Right ventricle myocardium superior (tissue), 1 donor: ENCODE data around the gene CEP128. TPM values are rescaled to one million over a fixed set of nuclear protein-coding genes. Genes with fewer than 3 reads are reported as not detected.

ENCODE experiments used
- ATAC-seq: fragments of 200-7000 bp; cut with Tn5 transposase; one replicate; pipeline ENCODE4 v1.9.1; 2020; ENCODE audit warnings: mild to moderate bottlenecking; ENCODE audit not compliant: poor library complexity
- DNase-seq: peaks from one replicate; pipeline ENCODE4 v3.0.0-alpha.2; 2020
- intact Hi-C: fragments of 100-400 bp; cut with DNase I; formaldehyde crosslinking; loops from one replicate; pipeline ENCODE4 v1.11.2; 2022
- long read RNA-seq: library from polyadenylated mRNA; unstranded; transcript quantifications from one replicate; pipeline ENCODE4 v2.0.0, GENCODE V29; 2021
- total RNA-seq: library from RNA; stranded (reverse); fragmentation: NEBNext Ultra II Directional; extraction: Animal tissue kit (Norgen Biotek cat#: 25700); gene quantifications from one replicate; pipeline ENCODE4 v1.2.1, GENCODE V29; 2021
- donor health status: DM: no; HTN: yes; CAD: no; lungs with severe emphysema.

The CEP128 gene
- 3.9 TPM for total RNA-seq
- long read RNA-seq, full-length matches to known transcripts, result 2 of 2 reads
- long read RNA-seq, partial matches to known transcripts, result 0 of 2 reads
- long read RNA-seq, other reads (novel, unspliced or antisense), result 0 of 2 reads

DNA sequence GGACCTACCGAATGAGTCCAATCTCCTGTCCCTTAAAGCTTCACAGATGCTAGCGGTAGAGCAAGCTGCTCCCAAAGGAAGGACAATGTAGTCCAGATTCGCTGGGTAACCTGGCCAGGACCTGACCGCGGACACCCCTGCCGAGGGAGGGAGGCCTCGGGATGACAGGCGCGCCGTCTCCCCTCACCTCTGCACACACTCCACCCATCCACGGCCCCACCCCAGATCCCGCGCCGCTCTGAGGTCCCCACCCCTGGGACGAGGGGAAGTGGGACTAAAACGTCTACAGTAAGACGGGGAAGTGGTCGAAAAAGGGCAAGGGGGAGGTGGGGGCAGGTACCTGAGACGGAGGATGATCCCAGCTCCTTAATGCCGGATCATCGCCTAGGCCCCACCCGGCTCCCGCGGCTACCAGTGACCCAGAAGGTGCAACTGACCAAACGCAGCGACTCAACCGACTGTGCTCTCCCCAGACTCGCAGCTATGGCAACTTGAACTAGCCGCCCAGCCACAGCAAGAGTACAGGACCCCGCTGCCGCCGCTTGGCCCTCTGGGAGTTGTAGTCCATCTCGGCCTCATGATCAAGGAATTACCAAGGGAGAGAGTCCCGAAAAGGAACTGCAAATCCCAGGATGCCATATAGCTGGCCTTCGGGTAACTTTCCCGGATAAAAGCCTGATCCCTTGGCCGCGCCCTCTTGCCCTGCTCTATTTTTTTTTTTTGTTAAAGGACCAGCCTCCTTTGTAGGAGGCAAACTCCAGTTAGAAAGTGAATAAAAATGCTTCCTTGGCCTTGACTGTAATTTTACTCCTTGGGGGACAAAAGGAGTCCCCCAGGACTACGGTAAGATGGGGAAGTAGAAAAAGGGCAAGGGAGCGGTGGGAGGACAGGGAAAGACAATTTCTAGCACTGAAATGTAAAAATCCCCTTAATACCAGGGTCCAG, at the start of gene CEP128:
CEP128 (minus strand) TSS at position 498 of the 945 bp plus-strand sequence.
- intact Hi-C loops, result no loop called here
- ATAC-seq, result peak; percentile 100

GRCh38 chr14:80988735-80989429, 47.3 kb upstream of the CEP128 start:
- DNase-seq (no peak), ATAC-seq (no peak)
- intact Hi-C loops, result no loop called here

More for the DNA sequence above, at the start of gene CEP128:
- DNase-seq, result peak; percentile 97

DNA sequence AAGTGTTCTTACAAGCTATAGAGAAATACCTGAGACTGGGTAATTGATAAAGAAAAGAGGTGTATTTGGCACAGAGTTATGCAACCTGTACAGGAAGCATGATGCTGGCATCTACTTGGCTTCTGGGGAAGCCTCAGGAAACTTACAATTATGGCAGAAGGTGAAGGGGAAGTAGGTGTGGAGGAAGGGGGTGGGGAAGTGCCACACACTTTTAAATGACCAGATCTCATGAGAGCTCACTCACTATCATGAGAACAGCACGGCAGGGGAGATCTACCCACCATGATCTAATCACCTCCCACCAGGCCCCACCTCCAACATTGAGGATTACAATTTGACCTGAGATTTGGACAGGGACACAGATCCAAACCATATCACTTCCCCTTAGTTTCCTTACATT, 46.7 kb upstream of the CEP128 start:
- no peak for ATAC-seq
- no peak for DNase-seq
- intact Hi-C loops, result no loop called here

- peak; percentile 58 for DNase-seq
- peak; percentile 87 for ATAC-seq
- intact Hi-C loops, result no loop called here
Measured at GRCh38 chr14:80987235-80988032, 45.9 kb upstream of the CEP128 start.

- intact Hi-C loops, result no loop called here
- DNase-seq (no peak), ATAC-seq (no peak)
Measured at GRCh38 chr14:80982711-80983110, 41.2 kb upstream of the CEP128 start.

DNA sequence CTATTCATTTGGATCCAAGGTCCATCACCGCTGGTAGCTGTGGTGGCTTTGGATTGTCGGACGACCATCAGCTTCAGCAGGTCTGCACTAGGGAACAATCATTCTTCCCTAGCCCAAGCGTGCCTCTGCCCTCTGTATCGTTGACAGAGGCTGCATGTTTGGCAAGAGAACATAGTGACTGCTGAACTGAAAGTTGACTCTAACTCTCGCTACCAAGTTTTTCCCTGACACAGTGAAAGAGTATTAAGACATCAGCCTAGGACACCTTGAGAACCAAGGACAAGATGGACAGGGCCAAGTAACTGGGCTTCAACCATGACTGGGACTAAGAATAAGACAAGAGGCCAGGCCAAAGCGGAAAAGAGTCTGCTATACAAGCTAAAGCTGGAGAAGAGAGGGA, 40.1 kb upstream of the CEP128 start:
- intact Hi-C loops, result no loop called here
- DNase-seq, result no peak
- no peak for ATAC-seq

- intact Hi-C loops, result no loop called here
- no peak for ATAC-seq
- no peak for DNase-seq
Measured at GRCh38 chr14:80981156-80981555, 39.6 kb upstream of the CEP128 start.

- DNase-seq (no peak), ATAC-seq (no peak)
- intact Hi-C loops, result no loop called here
Measured at GRCh38 chr14:80979951-80980350, 38.4 kb upstream of the CEP128 start.

GRCh38 chr14:80978403-80978802, 36.9 kb upstream of the CEP128 start:
- DNase-seq, result no peak
- ATAC-seq, result no peak
- intact Hi-C loops, result no loop called here

GRCh38 chr14:80977221-80977620, 35.7 kb upstream of the CEP128 start:
- DNase-seq (no peak), ATAC-seq (no peak)
- intact Hi-C loops, result no loop called here

DNA sequence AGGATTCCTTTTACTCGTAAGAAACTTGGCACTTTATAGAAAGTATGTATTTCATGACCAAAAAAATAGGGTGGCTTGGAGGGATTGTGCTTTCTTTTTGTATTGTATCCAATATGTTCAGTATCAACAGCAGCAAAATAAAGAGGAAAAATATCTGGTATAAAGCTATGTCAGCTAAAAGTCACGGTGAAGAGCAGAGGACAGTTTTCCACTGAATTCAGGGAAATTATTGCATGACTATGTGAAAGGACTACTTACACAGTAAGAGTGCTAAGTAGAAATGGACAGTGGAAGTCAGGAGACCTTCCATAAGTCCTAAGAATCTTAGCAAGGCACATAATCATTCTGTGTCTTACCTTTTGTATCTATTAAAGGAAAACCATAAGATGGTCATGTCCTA, 33.1 kb upstream of the CEP128 start:
- DNase-seq, result no peak
- intact Hi-C loops, result no loop called here

GRCh38 chr14:80973931-80974641, 32.5 kb upstream of the CEP128 start:
- ATAC-seq (no peak), DNase-seq (no peak)
- intact Hi-C loops, result no loop called here

More for the DNA sequence above, 33.1 kb upstream of the CEP128 start:
- ATAC-seq, result no peak

DNA sequence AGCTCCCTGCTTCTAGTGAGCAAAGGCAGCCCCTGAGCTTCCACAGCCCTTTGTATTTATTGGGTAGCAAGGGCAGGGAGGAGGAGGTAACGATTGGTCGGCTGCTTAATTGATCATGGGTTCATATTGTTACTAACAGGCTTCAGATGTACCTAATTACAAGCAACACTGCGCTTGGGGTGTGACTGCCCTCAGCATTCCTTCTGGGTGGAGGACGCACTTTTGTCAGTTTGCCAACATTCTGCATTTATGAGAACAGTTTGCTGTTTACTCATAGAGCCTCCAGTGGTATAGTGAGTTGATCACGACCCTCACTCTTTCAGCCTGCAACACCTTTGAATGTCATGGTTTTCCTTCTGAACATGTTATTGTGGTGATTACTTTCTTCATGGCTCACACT, 23.5 kb upstream of the CEP128 start:
- ATAC-seq, result no peak
- intact Hi-C loops, result no loop called here
- DNase-seq, result no peak

GRCh38 chr14:80959496-80959895, 18.0 kb upstream of the CEP128 start:
- DNase-seq (no peak), ATAC-seq (no peak)
- intact Hi-C loops, result loop anchor here (5.0 to 10.0 kb wide), 2 partner anchors 33 to 215 kb away; no protein-coding TSS in a partner anchor

DNA sequence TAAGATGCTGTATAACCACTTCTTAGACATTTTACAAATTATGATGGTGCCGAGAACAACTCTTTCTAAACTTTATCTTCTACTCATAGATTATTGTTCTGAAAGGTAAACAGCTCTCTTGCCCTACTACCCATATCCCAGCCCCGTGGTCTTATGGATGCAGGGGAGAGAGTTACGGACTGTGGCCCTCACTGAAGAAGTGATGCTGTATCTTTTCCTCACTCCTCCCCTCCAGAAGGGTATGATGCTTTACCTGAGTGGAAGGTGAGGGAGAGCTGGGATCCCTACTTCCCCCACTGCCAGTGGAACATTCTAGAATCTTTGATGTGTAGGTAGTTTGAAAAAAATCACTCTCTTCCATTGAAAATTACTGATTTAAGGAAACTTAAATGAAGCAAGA, 17.4 kb upstream of the CEP128 start:
- no peak for DNase-seq
- intact Hi-C loops, result loop anchor here (5.0 to 10.0 kb wide), 2 partner anchors 33 to 216 kb away; no protein-coding TSS in a partner anchor
- ATAC-seq, result no peak

DNA sequence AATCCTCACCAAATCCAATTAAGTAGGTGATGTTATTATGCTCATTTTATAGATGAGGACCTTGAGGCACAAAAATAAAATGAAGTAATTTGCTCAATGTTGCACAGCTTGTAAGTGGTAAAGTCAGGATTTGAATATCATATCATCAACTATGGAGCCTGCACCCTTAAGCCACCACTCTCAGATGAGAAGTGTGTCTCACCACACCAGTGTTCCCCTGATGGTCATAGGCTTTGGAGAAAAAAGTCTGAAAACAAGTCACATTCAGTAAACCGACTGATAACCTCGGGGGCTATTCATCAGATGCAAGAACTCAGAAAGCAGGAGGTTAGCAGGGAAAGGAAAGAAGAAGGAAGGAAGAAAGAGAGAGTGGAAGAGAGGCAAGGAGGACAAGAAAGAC, 16.7 kb upstream of the CEP128 start:
- ATAC-seq (no peak), DNase-seq (no peak)
- intact Hi-C loops, result loop anchor here (5.0 to 10.0 kb wide), 2 partner anchors 34 to 217 kb away; no protein-coding TSS in a partner anchor

DNA sequence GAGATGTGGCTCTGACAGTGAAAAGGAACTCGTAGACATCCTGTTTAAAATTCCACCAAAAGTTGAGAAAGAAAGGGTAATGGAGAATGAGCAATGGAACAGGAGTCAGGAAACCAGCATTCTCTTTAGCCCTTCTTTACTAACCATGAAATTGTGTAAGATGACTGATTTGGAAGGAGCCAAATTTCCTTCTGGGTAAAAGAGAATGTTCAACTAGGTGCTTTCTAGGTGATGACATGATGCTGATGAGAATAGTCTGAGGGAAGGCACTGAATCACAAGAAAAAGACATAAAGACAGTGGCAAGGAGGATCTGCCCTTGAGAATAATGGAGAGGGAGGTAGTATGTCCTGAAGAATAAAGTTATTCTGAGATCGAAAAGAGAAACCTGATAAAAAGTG, 16.1 kb upstream of the CEP128 start:
- ATAC-seq, result no peak
- intact Hi-C loops, result loop anchor here (5.0 to 10.0 kb wide), 2 partner anchors 35 to 217 kb away; no protein-coding TSS in a partner anchor
- DNase-seq, result no peak

DNA sequence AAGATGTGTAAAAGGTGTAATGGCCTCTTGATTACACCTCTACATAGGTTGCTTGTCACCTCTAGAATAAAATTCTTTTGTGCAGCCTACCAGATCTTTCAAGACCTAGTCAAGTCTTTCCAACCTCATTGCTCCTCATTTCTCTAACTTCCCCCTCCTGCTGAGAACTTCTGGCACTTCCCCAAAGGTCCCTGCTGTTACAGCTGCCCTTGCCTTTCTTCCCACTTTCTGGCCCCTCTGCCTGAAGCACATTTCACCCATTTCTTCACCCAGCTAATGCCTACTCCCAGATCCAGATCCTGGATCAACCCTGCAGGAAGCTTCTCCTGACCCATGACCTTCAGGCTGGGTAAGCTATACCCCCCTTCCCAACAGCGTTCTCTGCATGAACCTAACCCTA, 15.4 kb upstream of the CEP128 start:
- intact Hi-C loops, result loop anchor here (5.0 to 10.0 kb wide), 2 partner anchors 35 to 218 kb away; no protein-coding TSS in a partner anchor
- no peak for ATAC-seq
- no peak for DNase-seq
